ENCODE results near the gene TTLL9. TPM values are rescaled to one million over a fixed set of nuclear protein-coding genes. Genes with fewer than 3 reads are reported as not detected.
A peak's percentile ranks its signal among the peaks of the same experiment; 100 is the strongest.

Gene TTLL9
- total RNA-seq, 1 donor from 2014 or later = 1.0 TPM

DNA sequence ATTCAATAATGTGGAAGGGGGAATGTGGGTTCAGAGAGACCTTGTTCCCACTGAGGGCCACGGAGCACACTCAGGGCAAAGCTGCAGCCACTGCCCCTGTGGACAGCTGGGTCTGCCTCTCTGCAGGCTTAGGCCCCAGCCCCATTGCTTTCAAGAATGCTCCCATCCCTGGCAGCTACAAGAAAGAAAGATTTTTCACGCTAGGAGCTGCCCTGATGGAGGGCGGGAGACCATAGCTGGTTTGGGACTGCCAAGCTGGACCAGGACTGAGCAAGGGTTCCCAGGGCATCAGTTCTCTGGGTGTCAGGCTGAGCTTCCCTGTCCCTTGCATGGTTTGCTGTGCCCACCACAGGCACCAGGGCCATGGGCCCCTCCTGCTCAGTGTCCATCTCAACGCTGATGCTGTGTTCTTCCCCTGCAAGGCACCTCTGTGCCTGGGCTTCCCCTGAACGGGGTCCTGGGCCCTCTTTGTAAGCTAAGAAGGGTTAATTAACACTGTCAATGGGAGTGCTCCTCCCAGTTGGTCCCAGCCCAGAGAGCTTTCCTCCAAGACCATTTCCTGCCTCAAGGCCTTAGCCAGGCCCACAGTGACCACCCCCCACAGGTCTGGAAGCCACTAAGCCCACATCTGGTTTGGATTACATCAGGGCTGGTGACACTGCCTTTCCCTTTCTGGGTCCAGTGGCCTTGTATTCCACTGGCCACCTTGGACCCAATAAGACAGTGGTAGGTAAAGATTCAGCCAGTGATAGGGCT lies 33.4 kb upstream of the TTLL9 start:
- DNase-seq = no peak

DNA sequence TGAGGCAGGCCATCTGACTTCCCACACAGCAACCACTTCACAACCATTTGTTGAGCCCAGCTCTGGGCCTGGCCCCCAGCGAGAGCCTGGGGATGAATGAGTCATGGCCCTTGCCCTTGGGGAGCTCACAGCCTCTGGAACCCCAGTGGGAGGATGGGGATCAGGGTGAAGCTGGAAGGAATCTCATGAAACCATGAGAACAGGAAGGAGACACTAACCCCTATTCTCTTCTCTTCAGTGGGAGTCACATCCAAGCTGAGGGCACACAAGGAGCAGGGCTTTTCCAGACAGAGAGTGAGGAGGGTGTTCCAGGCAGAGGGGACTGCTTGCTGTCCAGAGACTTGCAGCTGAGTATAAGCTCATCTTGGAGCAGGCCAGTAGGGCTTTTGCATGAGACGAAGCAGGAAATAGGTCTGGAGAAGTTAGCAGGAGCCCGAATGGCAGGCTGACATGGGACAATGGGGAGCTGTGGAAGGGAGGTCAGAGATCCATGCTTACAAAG lies 32.5 kb upstream of the TTLL9 start:
- DNase-seq = no peak

DNA sequence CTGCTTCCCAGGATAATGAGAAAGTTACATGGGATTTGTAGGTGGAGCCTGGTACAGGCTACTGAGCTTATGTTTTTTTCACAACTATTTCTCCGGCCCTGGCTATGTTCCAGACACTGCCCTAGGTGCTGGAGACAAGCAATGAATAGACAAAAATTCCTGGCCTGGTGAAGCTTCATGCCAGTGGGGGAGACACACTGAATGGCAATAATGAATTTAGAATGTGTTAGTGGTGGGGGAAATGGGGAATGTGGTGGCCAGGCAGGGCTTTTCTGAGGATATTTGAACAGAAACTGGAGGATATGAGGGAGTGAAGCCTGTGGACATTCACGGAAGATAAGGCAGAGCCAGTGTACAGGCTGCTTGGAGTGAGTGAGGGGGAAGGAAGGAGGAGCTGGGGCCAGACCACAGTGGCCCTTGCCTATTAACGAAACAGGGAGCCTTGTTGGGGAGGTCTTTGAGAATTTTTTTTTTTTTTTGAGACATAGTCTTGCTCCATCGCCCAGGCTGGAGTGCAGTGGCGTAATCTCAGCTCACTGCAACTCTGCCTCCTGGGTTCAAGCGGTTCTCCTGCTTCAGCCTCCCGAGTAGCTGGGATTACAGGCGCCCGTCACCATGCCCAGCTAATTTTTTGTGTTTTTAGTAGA lies 31.7 kb upstream of the TTLL9 start:
- no peak for DNase-seq

DNA sequence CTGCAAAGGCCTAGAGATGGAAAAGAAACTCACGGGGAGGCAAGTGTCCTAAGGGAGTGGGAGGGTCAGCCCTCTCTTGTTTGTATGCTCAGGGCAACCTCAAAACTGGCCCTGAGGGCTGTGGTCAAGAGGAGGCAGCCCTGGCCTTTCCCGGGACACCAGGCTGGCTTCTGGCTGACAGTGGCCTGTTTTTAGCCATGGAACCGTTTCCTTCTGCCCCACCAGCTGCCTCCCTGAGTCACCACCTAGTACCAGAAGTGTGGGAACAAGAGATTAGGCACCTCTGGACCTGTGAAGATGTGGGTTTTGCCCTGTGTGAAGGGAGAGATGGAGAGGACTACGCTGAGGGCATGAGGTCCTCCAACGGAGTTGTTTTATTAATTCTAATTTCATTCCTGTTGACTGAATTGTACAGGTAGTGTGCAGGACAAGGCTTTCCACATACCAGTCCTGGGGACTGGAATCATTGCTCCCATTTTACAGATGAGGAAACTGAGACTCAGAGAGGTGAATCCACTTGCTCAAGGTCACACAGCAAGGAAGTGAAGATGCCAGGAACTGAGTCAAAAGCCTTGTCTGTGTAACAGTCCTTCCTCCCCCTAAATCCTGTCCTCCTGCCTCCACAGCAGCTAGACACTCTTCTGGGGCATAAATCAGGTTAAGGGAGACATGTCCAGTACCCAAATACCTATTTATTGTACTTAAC lies 30.5 kb upstream of the TTLL9 start:
- DNase-seq = no peak

DNA sequence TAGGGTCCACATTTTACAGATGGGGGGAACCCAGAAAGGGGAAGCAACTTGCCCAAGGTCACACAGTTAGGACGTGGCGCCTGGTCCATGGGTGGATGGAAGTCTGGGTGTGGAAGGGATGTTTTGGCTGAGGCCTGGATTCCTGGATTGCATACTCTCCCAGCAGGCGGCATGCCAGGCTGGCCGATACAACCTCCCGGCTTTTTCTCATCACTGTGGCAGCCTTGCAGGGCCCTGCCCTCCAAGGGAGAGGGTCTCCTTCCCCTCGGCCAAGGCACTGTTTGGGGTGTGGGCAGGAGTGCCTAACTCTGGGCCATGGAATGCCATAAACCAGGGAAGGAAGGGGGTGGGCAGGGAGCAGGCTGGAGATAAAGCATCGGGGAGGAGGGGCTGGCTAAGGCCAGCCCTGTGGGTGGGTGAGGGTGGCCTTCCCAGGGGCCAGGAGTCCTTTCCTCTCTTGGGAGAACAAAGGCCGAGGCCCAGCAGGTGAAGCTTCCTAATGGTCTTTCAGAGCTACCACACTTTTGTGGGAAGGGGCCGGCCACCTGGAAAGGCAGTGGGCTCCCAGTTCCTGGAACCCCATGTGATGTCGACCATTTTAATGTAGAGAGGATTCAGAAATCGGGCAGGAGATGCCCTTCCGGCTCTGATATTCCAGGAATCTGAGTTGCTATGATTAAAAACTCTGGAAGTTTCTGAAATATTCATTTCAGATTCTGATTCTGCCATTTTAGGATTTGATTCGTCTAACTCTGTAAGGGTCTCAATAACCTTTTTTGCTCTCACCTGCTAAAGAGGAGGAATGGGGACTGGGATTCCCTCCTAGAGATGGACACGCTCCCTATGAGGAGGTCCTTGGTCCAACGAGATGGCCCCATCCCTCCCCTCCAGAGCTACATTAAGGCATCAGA lies 29.3 kb upstream of the TTLL9 start:
- no peak for DNase-seq

DNA sequence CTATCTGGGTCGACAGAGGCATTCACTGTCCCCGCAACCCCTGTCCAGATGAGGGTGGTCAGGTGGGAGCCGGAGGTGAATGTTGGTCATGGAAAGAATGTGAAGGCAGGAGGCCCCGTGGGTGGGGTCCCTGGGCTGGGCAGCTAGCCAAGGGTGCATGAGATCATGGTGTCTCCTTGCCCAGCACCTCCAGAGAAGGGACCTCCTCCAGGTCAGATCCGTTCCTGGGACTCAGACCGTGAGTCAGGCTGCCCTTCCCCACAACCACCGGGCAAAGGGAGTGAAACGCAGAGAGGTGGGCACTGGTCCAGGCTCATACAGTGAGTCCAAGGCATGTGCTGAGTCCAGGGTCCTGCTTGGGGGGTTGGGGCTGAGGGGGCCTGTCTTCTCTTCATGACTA lies 28.5 kb upstream of the TTLL9 start:
- no peak for DNase-seq

DNA sequence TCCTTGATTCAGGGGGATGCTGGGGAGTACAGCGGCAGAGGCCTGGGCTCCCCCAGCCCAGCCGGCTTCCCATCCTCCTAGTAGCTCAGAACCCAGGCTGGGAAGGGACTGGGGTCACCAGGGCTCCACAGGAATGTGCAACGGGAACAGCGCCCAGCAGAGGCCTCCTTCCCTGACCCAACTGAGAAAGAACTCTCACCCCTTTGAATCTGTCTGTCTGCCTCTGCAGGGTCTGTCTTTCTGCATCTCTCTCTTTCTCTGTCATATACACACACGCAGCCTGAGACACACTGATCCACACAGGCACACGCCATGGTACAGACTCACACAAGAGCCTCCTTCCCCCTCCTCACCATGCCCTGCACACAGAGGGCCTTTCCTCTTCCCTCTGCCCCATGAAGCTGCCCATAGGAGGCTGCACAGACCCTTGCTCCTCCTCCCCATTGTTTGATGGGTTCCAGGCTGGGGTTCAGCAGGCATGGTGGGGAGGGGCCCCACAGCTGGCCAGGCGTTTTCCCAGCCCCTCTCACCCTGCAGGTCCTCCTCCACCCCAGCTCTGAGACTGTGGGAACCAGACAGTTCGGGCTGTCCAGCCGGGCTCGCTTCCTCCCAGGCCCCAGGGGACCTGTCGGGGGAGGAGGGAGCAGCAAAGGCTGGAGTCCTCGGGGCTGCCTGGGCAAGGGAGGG lies 27.8 kb upstream of the TTLL9 start:
- no peak for DNase-seq

DNA sequence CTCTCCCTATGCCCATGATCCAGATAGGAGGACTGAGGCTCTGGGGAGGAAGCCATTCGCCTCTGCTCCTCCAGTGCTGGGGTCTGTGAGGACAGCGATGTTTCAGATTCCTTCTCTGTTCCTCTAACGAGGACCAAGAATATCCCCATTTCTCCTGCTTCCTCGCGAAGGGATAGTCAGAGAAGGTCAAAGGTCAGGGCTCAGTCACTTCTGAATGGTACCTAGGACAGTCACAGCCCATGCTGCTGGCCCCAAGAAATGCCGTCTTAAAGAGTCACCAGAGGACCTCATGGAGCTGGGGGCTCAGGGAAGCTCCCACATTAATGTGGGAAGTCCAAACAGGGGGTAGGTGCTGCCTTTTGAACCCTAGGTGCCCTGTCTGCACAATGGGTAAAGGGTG lies 27.1 kb upstream of the TTLL9 start:
- DNase-seq = no peak

DNA sequence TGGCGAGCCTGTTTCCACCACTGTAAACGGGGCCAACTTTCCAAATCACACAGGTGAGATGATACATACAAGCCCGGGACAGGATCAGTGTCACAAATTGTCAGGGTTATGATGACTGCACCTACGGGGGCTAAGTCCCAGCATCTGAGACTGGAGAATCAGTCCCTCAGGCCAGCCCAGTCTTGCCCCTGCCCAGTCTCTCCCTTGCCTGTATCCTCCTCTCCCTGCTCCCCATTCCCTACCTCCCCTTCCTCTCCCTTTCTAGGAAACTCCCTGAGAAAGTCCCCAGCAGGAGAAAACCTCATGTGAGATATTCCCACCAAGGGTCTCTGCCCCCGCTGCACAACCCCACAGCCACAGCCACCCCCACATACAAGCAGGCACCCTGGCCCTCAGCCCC lies 26.6 kb upstream of the TTLL9 start:
- DNase-seq = no peak

DNA sequence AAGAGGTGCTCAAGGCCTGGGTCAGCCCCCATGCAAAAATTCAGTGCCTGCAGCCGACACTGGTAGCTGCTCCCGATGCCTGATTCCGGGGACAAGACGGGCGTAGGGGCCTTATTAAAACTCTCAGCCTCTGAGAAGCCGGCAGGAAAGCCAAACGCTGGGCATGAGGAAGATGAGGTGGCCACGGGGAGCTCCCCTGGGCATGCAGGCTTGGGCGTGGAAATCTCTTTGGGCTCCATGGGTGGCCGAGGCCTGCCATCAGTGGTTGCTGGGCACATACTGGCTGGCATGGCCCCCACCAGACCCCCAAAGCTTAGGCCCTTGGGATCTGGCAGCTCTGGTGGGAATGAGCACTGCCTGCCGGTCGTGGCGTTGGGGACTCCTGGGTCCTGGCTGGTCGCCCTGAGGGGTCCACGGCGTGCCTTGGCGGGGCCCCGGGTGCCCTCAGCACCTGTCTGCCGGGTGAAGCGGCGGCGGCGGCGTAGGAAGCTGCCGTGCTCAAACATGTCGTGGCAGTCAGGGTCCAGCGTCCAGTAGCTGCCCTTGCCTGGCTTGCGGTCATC lies 25.6 kb upstream of the TTLL9 start:
- DNase-seq = no peak

DNA sequence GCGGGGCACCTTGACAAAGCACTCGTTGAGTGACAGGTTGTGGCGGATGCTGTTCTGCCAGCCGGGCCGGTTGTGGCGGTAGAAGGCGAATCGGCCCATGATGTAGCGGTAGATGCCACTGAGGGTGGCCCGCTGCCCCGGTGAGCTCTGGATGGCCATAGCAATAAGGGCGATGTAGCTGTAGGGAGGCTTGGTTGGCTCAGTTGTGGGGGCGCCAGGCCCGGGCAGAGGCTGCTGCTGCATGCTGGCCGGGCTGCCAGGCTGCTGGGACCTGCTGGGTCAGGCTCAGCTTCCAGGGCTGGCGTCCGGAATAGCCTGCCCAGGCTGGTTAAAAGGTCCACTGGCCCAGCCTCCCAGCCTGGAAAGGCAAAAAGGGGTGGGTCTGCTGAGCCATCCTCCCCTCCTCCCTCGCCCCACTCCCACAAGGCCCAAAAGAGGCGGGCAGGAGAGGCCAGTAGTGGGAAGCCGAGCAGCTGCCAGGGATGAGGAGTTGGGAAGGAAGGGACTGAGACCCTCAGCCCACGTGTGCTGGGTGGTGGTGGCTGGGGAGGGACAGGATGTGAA lies 25.1 kb upstream of the TTLL9 start, which contains the start of gene FOXS1:
Gene FOXS1, minus strand, starts transcription at position 305 of the 564 bp plus-strand sequence. Its CDS starts 62 bp downstream, at position 243.
- peak; percentile 76 for DNase-seq

DNA sequence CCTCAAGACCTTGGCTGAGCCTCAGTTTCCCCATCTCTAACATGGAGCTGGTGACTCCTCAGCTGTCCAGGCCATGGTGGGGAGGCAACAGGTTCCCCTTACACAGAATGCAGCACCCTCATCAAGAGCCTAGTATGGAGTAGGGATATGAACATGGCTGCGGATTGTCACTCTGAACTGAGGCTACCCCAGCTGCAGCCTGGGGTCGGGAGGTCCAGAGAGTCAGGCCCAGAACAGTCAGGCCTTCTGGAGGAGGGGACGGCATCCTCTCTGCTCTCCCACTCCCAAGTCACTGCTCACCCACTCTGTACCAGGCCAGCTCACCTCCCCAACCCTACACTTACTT lies 23.7 kb upstream of the TTLL9 start:
- DNase-seq = no peak

DNA sequence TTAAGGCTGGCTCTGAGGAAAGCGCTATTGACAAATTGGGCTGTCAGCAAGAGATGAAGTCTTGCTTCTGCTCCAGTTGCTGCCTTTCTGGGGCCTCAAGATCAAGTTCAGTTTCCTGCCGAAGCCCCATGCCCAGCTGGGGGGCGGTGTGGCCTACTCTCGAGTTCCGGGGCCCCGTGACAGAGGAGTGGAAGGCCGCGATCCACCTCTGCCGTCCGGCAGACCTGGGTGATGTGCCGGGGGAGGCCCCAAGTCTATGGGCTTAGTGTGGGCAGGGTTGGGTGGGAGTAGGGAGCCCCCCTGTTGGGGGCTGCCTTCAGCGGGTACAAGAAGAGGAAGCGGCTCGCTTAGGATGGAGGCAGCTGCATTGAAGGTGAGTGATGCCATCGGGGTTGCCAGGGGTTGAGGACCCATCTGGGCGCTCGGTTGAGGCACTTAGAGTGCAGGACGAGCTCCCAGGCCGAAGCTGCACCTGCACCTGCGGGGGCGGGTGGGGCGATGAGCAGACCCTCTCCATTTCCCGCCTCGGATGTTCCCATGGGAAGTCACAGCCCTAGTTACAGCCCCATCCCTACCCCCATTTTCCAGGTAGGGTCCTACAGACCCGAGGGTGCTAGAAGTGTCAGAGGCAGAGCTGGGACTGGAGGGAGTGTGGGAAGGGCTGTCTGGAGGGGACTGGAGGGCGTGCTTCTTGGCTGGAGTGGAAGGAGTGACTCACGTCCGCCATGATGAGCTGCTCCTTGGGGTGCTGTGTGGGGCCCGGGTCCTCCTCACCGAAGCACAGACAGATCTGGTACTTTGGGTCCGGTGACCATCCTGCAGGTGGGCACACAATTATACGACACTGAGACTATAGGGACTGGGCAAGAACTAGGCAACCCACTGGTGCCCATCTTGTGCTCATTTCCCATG lies 22.1 kb upstream of the TTLL9 start:
- no peak for DNase-seq

DNA sequence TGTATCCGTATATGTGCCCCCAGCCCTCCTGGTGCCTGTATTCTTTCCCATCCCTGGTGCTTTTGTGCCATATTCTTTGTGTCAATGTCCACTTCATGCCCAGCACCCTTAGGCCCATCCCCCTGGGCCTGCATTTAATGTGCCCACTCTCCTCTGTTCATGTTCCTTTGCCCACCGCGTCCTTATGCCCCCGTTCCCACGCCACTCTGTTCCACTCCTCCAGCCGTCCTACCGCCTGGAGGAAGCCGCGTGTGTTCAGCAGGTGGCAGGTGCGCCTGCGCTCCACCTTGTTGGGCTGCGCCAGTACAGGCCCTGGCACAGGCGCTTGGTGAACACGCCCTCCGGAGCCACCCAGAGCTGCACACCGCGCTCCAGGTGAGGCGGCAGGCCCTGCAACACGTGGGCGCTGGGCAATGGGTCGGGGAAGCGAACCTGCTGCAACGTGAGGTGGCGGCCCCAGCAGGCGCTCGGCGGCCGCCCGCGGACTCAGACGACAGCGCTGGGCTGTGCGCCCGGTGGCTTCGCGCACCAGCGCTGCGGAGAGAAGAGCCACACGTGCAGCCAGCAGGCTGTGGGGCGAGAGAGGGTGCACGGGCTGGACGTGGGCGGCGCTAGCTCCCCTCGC lies 21.0 kb upstream of the TTLL9 start:
- DNase-seq = no peak

DNA sequence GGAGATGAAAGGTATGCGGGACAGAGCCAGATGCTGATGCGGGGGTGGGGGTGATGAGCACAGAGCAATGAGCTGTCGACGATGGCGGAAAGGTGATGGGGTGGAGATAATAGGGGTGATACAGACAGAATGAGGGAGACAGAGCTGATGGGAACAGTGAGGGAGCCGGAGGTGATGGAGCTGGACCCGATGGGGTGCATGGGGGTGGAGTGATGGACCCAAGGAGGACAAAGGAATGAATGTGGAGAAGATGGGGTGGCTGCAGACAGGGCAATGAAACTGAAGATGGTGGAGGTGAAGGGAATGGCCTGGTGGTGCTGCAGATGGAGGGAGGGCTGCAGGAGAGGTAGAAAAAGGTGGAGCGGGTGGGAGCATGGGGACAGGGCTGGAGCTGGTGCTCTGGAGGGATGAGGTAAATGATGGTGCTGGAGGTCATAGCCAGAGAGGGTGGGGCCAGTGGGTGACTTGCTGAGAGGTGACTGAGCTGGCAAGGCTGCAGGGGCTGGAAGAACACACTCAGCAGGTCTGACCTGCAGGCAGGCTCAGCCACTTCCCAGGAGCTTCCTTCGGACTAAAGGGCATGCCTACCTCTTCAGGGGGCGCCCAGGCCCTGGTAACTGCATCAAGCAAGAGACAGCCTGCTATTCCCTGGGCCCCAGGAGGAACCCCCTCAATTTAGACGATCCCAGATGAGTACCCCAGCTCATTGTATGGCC lies 19.0 kb upstream of the TTLL9 start:
- DNase-seq = no peak

DNA sequence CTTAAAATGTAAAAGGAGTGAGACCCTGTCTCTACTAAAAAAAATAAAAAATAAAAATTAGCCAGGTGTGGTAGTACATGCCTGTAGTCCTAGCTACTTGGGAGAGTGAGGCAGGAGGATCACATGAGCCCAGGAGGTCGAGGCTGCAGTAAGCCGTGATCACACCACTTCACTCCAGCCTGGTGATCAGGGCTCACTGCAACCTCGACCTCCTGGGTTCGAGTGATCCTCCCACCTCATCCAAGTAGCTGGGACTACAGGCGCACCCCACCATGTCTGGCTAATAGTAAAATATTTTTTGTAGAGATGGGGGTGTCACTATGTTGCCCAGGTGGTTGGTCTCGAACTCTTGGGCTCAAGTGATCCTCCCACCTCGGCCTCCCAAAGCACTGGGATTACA lies 17.0 kb upstream of the TTLL9 start:
- no peak for DNase-seq

DNA sequence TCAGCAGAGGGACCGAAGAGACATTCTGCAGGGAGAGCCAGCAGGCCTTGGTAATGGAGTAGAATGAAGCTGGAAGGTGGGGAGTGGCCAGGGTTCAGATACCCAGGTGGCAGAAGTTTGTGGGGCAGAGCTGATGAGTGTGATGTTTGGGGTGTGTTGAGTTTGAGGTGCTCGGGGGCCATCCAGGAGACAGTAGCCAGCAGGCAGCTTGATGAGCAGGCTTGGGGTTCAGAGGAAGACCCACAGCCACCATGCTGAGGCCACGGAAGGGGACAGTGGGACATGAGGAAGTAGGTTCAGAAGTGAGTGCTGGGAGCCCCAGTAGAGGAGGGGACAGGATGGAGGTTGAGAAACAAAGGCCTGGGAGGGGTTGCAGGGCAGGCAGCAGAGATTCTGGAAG lies 13.9 kb upstream of the TTLL9 start:
- no peak for DNase-seq

Measured in tongue (tissue), 2 donors.